HCT116 (cell line): Measurements from ENCODE around the gene CHAF1B. TPM values are rescaled to one million over a fixed set of nuclear protein-coding genes. Genes with fewer than 3 reads are reported as not detected.

Experiments
- ATAC-seq: fragments of 200-7000 bp; cut with Tn5 transposase; 2 replicates; pipeline ENCODE4 v1.9.1; 2020; ENCODE audit warnings: mild to moderate bottlenecking, moderate library complexity
- BruUV-seq: library from RNA; stranded (reverse); fragments of 400-500 nt; replicated peaks from 2 replicates; lab custom pipeline; 2021; lab: Mats Ljungman, UMichigan
- CTCF ChIA-PET: fragments of 300-600 bp; sonication (Branson Sonifier 250); formaldehyde crosslinking; loops from one replicate; lab custom pipeline; 2021; ENCODE audit warnings: antibody characterized with exemption; lab: Charles Lee
- POLR2A ChIA-PET: fragments of 300-600, 350-600 bp; sonication (Branson Sonifier 250); formaldehyde crosslinking; loops from one replicate; lab custom pipeline; 2021; ENCODE audit warnings: antibody characterized with exemption; lab: Charles Lee
- RAD21 ChIA-PET, 2 experiments: fragments of 300-600 bp; sonication (Branson Sonifier 250); formaldehyde crosslinking; loops; one replicate each; lab custom pipeline; 2023; ENCODE audit warnings: low total read pairs in 2 of 2; ENCODE audit not compliant: uncharacterized antibody in 2 of 2, unreplicated experiment in 2 of 2, low non-redundant PET in 1 of 2; lab: Charles Lee
- DNase-seq: peaks from one replicate; pipeline ENCODE4 v3.0.0-alpha.2; 2010; ENCODE audit warnings: low read depth, low spot score
- H2AFZ ChIP-seq: fragments of 200-600 bp; shearing (Covaris generic), sonication (generic); 2 replicates; pipeline ENCODE4 v1.6.1; 2017; ENCODE audit warnings: low read depth, mixed run types, mixed read lengths, antibody characterized with exemption, low read length; ENCODE audit not compliant: poor library complexity, severe bottlenecking
- H3K27ac ChIP-seq: 2 replicates; pipeline ENCODE4 v1.5.1; 2012; ENCODE audit warnings: low read depth, low read length
- H3K27me3 ChIP-seq: fragments of 200-600 bp; sonication (generic); 2 replicates; pipeline ENCODE4 v1.6.1; 2016; ENCODE audit warnings: mixed run types, low read length, mixed read lengths; ENCODE audit not compliant: insufficient read depth
- H3K36me3 ChIP-seq, 2 experiments: fragments of 200-500 bp in 1 of 2; fragments of 200-600 bp in 1 of 2; sonication (Bioruptor generic) in 1 of 2; sonication (generic) in 1 of 2; 2 replicates each; pipeline versions ENCODE4 v1.5.1 to v1.6.1; 2014 to 2016; ENCODE audit warnings: low read length in 2 of 2, inconsistent platforms in 1 of 2, mixed read lengths in 1 of 2, mixed run types in 1 of 2; ENCODE audit not compliant: insufficient read depth in 2 of 2, control insufficient read depth in 1 of 2
- H3K4me1 ChIP-seq, 2 experiments: fragments of 200-600 bp in 1 of 2; sonication (generic) in 1 of 2; 2 replicates each; pipeline versions ENCODE4 v1.5.1 to v1.6.1; 2012 to 2017; ENCODE audit warnings: low read length in 2 of 2, inconsistent platforms in 1 of 2, mild to moderate bottlenecking in 1 of 2, mixed read lengths in 1 of 2, mixed run types in 1 of 2, moderate library complexity in 1 of 2; ENCODE audit not compliant: insufficient read depth in 2 of 2, control insufficient read depth in 1 of 2
- H3K4me2 ChIP-seq: fragments of 200-600 bp; sonication (generic); 2 replicates; pipeline ENCODE4 v1.6.1; 2017; ENCODE audit warnings: mixed run types, low read length, mixed read lengths
- H3K4me3 ChIP-seq, 2 experiments: fragments of 200-600 bp in 1 of 2; sonication (generic) in 1 of 2; replicated peaks in 1 of 2; 2 replicates each; pipeline ENCODE4 v1.5.1; 2011 to 2016; ENCODE audit warnings: low read length in 2 of 2, control low read depth in 1 of 2, low read depth in 1 of 2, mild to moderate bottlenecking in 1 of 2, mixed read lengths in 1 of 2, mixed run types in 1 of 2
- H3K79me2 ChIP-seq: fragments of 200-600 bp; sonication (generic); 2 replicates; pipeline ENCODE4 v1.6.1; 2017; ENCODE audit warnings: mild to moderate bottlenecking, mixed run types, low read length, moderate library complexity, mixed read lengths; ENCODE audit not compliant: insufficient read depth
- H3K9ac ChIP-seq: fragments of 200-600 bp; sonication (generic); 2 replicates; pipeline ENCODE4 v1.6.1; 2016; ENCODE audit warnings: low read length, mixed read lengths
- H3K9me2 ChIP-seq: fragments of 200-600 bp; sonication (generic), shearing (Covaris generic); 2 replicates; pipeline ENCODE4 v1.6.1; 2017; ENCODE audit warnings: mixed run types, mild to moderate bottlenecking, moderate library complexity; ENCODE audit not compliant: insufficient read depth
- H3K9me3 ChIP-seq, 2 experiments: fragments of 200-500 bp in 1 of 2; fragments of 200-600 bp in 1 of 2; sonication (Bioruptor generic) in 1 of 2; sonication (generic) in 1 of 2; 2 replicates each; pipeline ENCODE4 v1.6.1; 2014 to 2017; ENCODE audit warnings: low read length in 2 of 2, mixed read lengths in 2 of 2, inconsistent platforms in 1 of 2, low read depth in 1 of 2, mild to moderate bottlenecking in 1 of 2, mixed run types in 1 of 2, moderate library complexity in 1 of 2; ENCODE audit not compliant: control insufficient read depth in 1 of 2, insufficient read depth in 1 of 2
- H4K20me1 ChIP-seq: fragments of 200-600 bp; sonication (generic), shearing (Covaris generic); 2 replicates; pipeline ENCODE4 v1.6.1; 2017; ENCODE audit warnings: mixed run types, mild to moderate bottlenecking, moderate library complexity; ENCODE audit not compliant: insufficient read depth
- CEBPB ChIP-seq: IDR thresholded peaks from 2 replicates; pipeline ENCODE4 v1.6.1; 2012; ENCODE audit warnings: low read depth
- CTCF ChIP-seq, 3 experiments: fragments of 200-600 bp in 1 of 3; sonication (generic) in 1 of 3; IDR thresholded peaks in 2 of 3; conservative IDR thresholded peaks in 1 of 3; 2 replicates each; pipeline ENCODE4 v1.5.1; 2012 to 2017; ENCODE audit warnings: low read depth in 2 of 3, low read length in 2 of 3, antibody characterized with exemption in 1 of 3, borderline replicate concordance in 1 of 3, control low read depth in 1 of 3, mild to moderate bottlenecking in 1 of 3, mixed read lengths in 1 of 3, mixed run types in 1 of 3, moderate library complexity in 1 of 3; ENCODE audit not compliant: insufficient read depth in 1 of 3
- EGR1 ChIP-seq: IDR thresholded peaks from 2 replicates; pipeline ENCODE4 v1.6.1; 2012; ENCODE audit warnings: low read depth
- ELF1 ChIP-seq: IDR thresholded peaks from 2 replicates; pipeline ENCODE4 v1.6.1; 2012; ENCODE audit warnings: low read depth, borderline replicate concordance
- EZH2 ChIP-seq: fragments of 200-600 bp; sonication (generic); IDR thresholded peaks from 2 replicates; pipeline ENCODE4 v1.6.1; 2017; ENCODE audit warnings: antibody characterized with exemption, mixed run types
- FOSL1 ChIP-seq: IDR thresholded peaks from 2 replicates; pipeline ENCODE4 v1.6.1; 2012; ENCODE audit warnings: low read depth
- MAX ChIP-seq: IDR thresholded peaks from 2 replicates; pipeline ENCODE4 v1.6.1; 2012
- REST ChIP-seq: IDR thresholded peaks from 2 replicates; pipeline ENCODE4 v1.6.1; 2012; ENCODE audit warnings: low read depth
- SP1 ChIP-seq: IDR thresholded peaks from 2 replicates; pipeline ENCODE4 v1.6.1; 2012; ENCODE audit warnings: low read depth
- SRF ChIP-seq: IDR thresholded peaks from 2 replicates; pipeline ENCODE4 v1.6.1; 2012; ENCODE audit warnings: low read depth
- TCF7L2 ChIP-seq: IDR thresholded peaks from 2 replicates; pipeline ENCODE4 v1.7.0; 2011; ENCODE audit warnings: borderline replicate concordance, inconsistent platforms; ENCODE audit not compliant: insufficient read depth, insufficient read length; ENCODE audit errors: extremely low read depth
- YY1 ChIP-seq: IDR thresholded peaks from 2 replicates; pipeline ENCODE4 v1.6.1; 2011; ENCODE audit warnings: low read length, low read depth, moderate library complexity, mild to moderate bottlenecking; ENCODE audit not compliant: insufficient replicate concordance; ENCODE audit errors: extremely low read depth
- ZFX ChIP-seq: fragments of 450-650 bp; IDR thresholded peaks from 2 replicates; pipeline ENCODE4 v1.6.1; 2017
- intact Hi-C: fragments of 100-400 bp; cut with micrococcal nuclease; formaldehyde crosslinking; loops from 2 replicates; pipeline ENCODE4 v1.10.0; 2022
- total RNA-seq: library from RNA; stranded (reverse); gene quantifications from one replicate; pipeline ENCODE4 v1.2.1, GENCODE V29; 2021; ENCODE audit not compliant: unreplicated experiment

Gene CHAF1B
- total RNA-seq, 1 experiment from 2014 or later, result 26.1 TPM

GRCh38 chr21:36463204-36463603 lies 78.0 kb downstream of the CHAF1B start:
- DNase-seq, result no peak
- no peaks in the 10 kb centered on the region for H4K20me1 ChIP-seq
- no peak overlapping the region for H3K27ac ChIP-seq
- no peaks in the 10 kb centered on the region for H3K36me3 ChIP-seq
- H3K9ac ChIP-seq, result no peak overlapping the region
- no peaks in the 10 kb centered on the region for H3K9me3 ChIP-seq
- no peak overlapping the region for H2AFZ ChIP-seq
- intact Hi-C loops, result no loop called here
- no peak for TF ChIP-seq YY1
- no peak for TF ChIP-seq CEBPB
- TF ChIP-seq SP1, result no peak
- TF ChIP-seq FOSL1, result no peak
- TF ChIP-seq CTCF (IDR thresholded peaks at IDR 0.05 in 2 of 3, conservative IDR thresholded peaks at IDR 0.05 in 1 of 3; ENCODE audit: borderline replicate concordance in 1 of 3, insufficient read depth in 1 of 3, low read depth in 2 of 3, low read length in 2 of 3), result no peak
- no peak for TF ChIP-seq ELF1
- no peak for TF ChIP-seq TCF7L2
- no peak for TF ChIP-seq MAX
- TF ChIP-seq REST, result no peak
- TF ChIP-seq ZFX, result no peak
- no peak for TF ChIP-seq EZH2
- no peak for TF ChIP-seq EGR1
- TF ChIP-seq SRF, result no peak
- H3K4me1 ChIP-seq, result no peaks in the 10 kb centered on the region
- no peaks in the 10 kb centered on the region; the same call in 1 of the 2 replicates for H3K27me3 ChIP-seq
- H3K4me3 ChIP-seq, result no peak overlapping the region
- BruUV-seq, result no TSS peak
- ChIA-PET RAD21 (no interaction called here), CTCF (no interaction called here), POLR2A (no interaction called here)
- no peaks in the 10 kb centered on the region for H3K79me2 ChIP-seq
- no peak overlapping the region for H3K4me2 ChIP-seq
- H3K9me2 ChIP-seq, result no peaks in the 10 kb centered on the region
- no peak for ATAC-seq
